Mesodermal cell (in vitro differentiated cells): ENCODE results near the gene CMTR1.

Source experiments
- H3K27ac ChIP-seq: 2 replicates; pipeline ENCODE4 v1.7.0; 2013; ENCODE audit warnings: mild to moderate bottlenecking, low read depth, low read length, moderate library complexity; ENCODE audit not compliant: severe bottlenecking
- H3K36me3 ChIP-seq: 2 replicates; pipeline ENCODE4 v1.7.1; 2013; ENCODE audit warnings: mild to moderate bottlenecking, low read length, moderate library complexity; ENCODE audit not compliant: control insufficient read depth, insufficient read depth
- H3K4me1 ChIP-seq: one replicate; pipeline ENCODE4 v1.7.1; 2013; ENCODE audit warnings: mild to moderate bottlenecking, low read length; ENCODE audit not compliant: insufficient read depth, control insufficient read depth, poor library complexity, severe bottlenecking
- H3K4me3 ChIP-seq: 2 replicates; pipeline ENCODE4 v1.7.0; 2013; ENCODE audit warnings: low read length, control low read depth, mild to moderate bottlenecking; ENCODE audit not compliant: insufficient read depth, poor library complexity, severe bottlenecking; ENCODE audit errors: extremely low read depth
- H3K9me3 ChIP-seq: 2 replicates; pipeline ENCODE4 v1.7.1; 2013; ENCODE audit warnings: mild to moderate bottlenecking, low read length, moderate library complexity; ENCODE audit not compliant: control insufficient read depth
- WGBS, 2 experiments: methylation state at CpG; one replicate each; pipeline ENCODE4 v1.1.5; 2013; ENCODE audit warnings: missing lambda C conversion rate in 2 of 2; ENCODE audit not compliant: insufficient coverage in 2 of 2; 5-methylcytosine and 5-hydroxymethylcytosine counted together

Gene CMTR1

DNA sequence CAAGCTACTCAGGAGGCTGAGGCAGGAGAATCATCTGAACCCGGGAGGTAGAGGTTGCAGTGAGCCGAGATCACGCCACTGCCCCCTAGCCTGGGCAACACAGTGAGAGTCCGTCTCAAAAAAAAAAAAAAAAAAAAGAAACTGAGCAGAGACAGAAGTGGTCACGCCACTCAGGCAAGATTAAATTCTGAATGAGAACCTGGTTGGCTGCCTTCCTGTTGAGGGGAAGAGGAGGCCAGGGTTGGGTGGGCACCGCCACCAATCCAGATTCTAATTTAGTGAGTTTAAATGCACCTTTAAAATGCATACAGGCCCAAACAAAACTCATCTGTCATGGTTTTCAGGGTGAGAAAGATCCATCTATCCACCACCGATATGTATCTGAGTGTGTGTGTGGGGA is 90.4 kb downstream of the CMTR1 start:
- peaks cover 4% of the 10 kb centered on the region for H3K4me1 ChIP-seq
- H3K4me3 ChIP-seq, result no peak overlapping the region
- H3K36me3 ChIP-seq, result no peaks in the 10 kb centered on the region
- WGBS, 2 experiments, result 50 to 84% methylated on average over 4 to 5 of the region's 7 CpGs
- H3K9me3 ChIP-seq, result no peaks in the 10 kb centered on the region
- no peak overlapping the region for H3K27ac ChIP-seq

DNA sequence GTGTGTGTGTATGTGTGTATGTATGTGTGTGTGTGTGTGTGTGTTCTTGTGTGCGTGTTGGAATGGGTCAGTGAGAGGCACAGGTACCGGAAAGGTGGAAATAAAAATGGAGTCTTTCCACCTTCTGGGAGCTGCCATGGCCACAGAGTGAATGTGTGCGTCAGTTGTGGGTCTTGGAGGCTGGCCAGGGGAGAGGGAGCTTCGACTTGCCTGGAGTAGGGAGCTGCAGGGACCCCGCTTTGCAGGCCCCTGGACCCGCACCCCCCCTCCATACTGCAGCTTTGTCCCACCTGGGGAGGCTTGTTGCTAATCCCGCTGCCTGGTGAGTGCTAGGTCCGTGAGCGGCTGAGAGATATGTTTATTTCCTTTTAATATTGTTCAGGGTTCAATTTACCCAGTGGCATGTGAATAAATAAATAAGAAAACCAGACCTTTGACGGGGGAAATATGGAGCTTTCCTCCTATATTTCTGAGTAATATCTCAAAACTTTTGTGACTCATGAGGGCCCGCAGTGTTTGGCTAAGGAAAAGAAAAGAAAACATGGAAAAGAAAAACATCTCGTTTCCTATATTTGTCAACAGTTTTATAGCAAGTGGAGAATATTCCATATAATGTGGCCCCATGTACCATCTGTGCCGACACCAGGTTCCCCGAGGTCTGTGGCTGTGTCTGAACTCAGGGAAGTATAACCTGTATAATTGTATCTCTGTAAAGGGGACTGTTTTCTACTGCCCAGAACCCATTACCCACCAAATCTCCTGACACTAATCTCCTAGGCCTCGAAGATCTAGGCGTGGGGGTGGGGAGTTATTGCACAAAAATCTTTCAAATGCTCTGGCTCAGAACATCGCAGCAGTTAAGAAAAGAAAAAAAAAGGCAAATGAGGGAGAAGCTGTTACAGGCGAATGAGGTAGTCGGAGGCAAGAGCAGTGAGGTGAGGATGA is 91.3 kb downstream of the CMTR1 start:
- Histone ChIP-seq H3K4me1 (peaks cover 4% of the 10 kb centered on the region), H3K4me3 (no peak overlapping the region), H3K9me3 (no peaks in the 10 kb centered on the region), H3K36me3 (no peaks in the 10 kb centered on the region), H3K27ac (no peak overlapping the region)
- WGBS, 2 experiments, result 84 to 85% methylated on average over 7 to 9 of the region's 19 CpGs

DNA sequence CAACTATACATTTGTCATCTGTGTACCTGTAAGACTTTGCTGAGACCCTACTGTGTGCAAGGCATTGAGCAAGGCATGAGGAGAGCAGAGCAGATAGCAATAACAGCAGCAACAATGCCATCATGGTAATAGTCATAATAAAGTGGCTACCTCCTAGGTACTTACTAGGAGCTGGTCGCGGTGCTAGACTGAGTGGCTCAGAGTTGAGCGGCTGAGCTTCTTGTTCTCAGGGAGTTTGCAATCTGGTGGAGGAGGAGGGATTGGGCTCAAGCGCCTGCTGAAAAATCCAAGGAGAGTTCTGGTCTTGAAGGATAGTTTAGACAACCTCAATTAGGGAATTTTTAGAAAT is 91.9 kb downstream of the CMTR1 start:
- H3K27ac ChIP-seq, result no peak overlapping the region
- H3K9me3 ChIP-seq, result no peaks in the 10 kb centered on the region
- H3K4me3 ChIP-seq, result no peak overlapping the region
- peaks cover 4% of the 10 kb centered on the region for H3K4me1 ChIP-seq
- WGBS, 2 experiments, result 81 to 90% methylated on average over 2 to 4 of the region's 4 CpGs
- no peaks in the 10 kb centered on the region for H3K36me3 ChIP-seq

DNA sequence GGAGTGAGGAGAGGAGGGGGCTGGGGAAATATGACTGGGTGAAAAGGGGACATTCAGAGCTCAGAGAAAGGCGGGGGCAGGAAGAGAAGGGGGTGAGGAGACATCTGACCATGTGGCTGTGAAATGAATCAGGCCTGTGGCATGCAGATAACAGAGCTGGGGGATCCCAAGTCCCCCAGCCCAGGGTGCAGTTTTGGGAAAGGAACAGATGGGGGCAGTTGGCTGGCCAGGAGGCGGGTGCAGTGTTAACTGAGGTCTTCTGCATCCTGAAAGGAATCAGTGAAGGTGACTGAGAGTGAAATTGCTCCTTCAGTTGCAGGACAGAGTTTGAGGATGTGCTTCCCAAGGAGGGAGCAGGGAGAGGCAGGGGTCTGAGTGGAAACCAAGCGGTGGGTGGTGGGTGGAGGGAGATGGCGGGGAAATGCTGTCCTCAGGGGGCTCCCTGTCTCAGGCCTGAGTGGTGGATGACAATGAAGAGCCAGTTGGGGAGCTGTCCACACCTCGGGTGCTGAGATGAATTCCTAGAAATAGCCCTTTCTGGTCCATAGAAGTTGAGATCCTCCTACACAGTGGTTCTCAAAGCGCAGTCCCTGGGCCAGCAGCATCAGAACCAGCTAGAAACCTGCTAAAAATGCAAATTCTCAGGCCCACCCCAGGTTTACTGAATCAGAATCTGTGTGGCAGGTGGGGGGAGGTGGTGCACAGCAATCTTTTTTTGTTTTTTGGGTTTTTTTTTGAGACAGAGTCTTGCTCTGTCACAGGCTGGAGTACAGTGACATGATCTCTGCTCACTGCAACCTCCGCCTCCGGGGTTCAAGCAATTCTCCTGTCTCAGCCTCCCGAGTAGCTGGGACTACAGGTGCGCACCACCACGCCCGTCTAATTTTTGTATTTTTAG is 92.7 kb downstream of the CMTR1 start:
- H3K27ac ChIP-seq, result no peak overlapping the region
- peaks cover 4% of the 10 kb centered on the region for H3K4me1 ChIP-seq
- H3K9me3 ChIP-seq, result no peaks in the 10 kb centered on the region
- H3K4me3 ChIP-seq, result no peak overlapping the region
- no peaks in the 10 kb centered on the region for H3K36me3 ChIP-seq
- 72 to 78% methylated on average over 9 to 11 of the region's 12 CpGs for WGBS, 2 experiments

DNA sequence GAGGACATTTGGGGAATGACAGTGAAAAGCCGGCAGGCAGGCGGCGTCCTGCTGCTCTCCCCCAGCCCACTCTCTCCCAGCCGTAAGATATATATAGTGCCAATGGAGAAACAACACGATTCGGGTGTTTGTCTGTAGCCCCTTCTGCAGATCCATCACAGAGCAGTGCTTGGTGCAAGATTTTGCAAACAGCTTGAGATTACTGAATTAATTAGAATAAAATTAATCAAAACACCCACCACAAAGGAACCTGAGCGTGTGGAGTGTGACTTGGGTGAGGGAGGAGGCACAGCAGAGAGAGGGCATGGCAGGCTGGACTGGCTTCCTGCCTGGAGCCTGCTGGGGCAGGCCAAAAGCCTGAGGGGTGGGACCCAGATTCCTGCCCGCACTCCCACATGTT is 95.5 kb downstream of the CMTR1 start:
- Histone ChIP-seq H3K27ac (no peak overlapping the region), H3K4me3 (no peak overlapping the region), H3K9me3 (no peaks in the 10 kb centered on the region), H3K4me1 (peaks cover 4% of the 10 kb centered on the region), H3K36me3 (no peaks in the 10 kb centered on the region)
- WGBS, 2 experiments, result 47 to 69% methylated on average over 2 to 3 of the region's 8 CpGs

DNA sequence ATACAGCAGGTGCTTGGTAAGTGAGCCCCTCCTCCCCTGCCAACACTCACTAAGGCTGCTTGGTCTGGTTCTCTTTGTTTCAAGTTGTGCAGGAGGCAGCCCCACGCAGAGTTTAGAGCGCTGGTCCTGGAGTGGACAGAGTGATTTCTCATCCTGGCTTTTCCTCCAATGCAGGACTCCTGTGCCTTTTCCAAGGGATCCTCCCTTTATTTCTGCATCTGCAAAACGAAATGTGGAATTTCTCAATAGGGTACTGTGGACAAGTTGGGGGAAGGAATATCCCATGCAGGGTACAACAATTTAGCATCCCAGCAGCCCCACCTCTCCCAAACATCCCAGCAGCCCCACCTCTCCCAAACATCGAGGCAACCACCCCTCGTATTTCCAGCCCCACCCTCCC is 97.3 kb downstream of the CMTR1 start:
- H3K36me3 ChIP-seq, result no peaks in the 10 kb centered on the region
- H3K4me3 ChIP-seq, result no peak overlapping the region
- no peaks in the 10 kb centered on the region for H3K9me3 ChIP-seq
- H3K4me1 ChIP-seq, result peaks cover 3% of the 10 kb centered on the region
- WGBS, 2 experiments, result 46 to 77% methylated on average over 2 to 4 of the region's 5 CpGs
- no peak overlapping the region for H3K27ac ChIP-seq

DNA sequence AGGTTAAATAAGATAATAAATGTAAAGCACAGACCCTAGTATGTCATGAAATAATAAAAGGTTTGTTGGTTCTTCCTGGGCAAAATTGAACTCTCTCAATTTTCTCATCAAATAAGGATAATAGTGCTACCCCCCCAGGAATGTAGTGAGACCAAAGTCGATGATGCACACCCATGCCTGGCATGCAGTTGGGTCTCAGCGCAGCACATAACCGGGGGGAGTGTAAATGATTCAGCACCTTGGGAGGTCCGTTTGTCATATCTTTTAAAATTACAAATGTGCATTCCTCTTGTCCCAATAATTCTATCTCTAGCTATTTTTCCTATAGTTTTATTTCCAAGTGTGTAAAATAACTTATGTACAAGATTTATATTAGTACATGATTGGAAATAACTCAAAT is 98.0 kb downstream of the CMTR1 start:
- Histone ChIP-seq H3K4me3 (no peak overlapping the region), H3K27ac (no peak overlapping the region), H3K9me3 (no peaks in the 10 kb centered on the region), H3K4me1 (no peaks in the 10 kb centered on the region), H3K36me3 (no peaks in the 10 kb centered on the region)
- 90 to 100% methylated on average over 2 to 3 of the region's 4 CpGs for WGBS, 2 experiments
